ENCODE measurements around the gene HIF1A. TPM values are rescaled to one million over a fixed set of nuclear protein-coding genes. Genes with fewer than 3 reads are reported as not detected.
A peak's percentile ranks its signal among the peaks of the same experiment; 100 is the strongest.

Gene HIF1A
- total RNA-seq (100 to 1,000 TPM; 145 to 272 TPM), polyA plus RNA-seq (ENCODE audit: insufficient read length in 6 of 6) (100 to 1,000 TPM; 194 to 231 (median 204) TPM)
- long read RNA-seq, donor 1, transcript HIF1A-205 (2 exons, 711 nt) = minor isoform, 5 of 78 reads
- long read RNA-seq, donor 1, transcript HIF1A-202 (15 exons, 3,919 nt) = major isoform, 16 of 78 reads
- long read RNA-seq, donor 1, partial matches to known transcripts = 55 of 78 reads
- long read RNA-seq, donor 1, other reads (novel, unspliced or antisense) = 0 of 78 reads
- long read RNA-seq, donor 2, transcript HIF1A-202 (15 exons, 3,919 nt) = major isoform, 12 of 49 reads
- long read RNA-seq, donor 2, partial matches to known transcripts = 30 of 49 reads
- long read RNA-seq, donor 2, other reads (novel, unspliced or antisense) = 0 of 49 reads
- long read RNA-seq, donor 3, transcript HIF1A-202 (15 exons, 3,919 nt) = major isoform, 11 of 25 reads
- long read RNA-seq, donor 3, partial matches to known transcripts = 5 of 25 reads
- long read RNA-seq, donor 3, other reads (novel, unspliced or antisense) = 0 of 25 reads
- long read RNA-seq, donor 4, partial matches to known transcripts = 31 of 42 reads
- long read RNA-seq, donor 4, other reads (novel, unspliced or antisense) = 11 of 42 reads
- long read RNA-seq, donor 5, transcript HIF1A-202 (15 exons, 3,919 nt) = major isoform, 6 of 40 reads
- long read RNA-seq, donor 5, partial matches to known transcripts = 22 of 40 reads
- long read RNA-seq, donor 5, other reads (novel, unspliced or antisense) = 0 of 40 reads
- long read RNA-seq, donor 6, transcript HIF1A-202 (15 exons, 3,919 nt) = major isoform, 9 of 29 reads
- long read RNA-seq, donor 6, partial matches to known transcripts = 18 of 29 reads
- long read RNA-seq, donor 6, other reads (novel, unspliced or antisense) = 0 of 29 reads
- long read RNA-seq, donor 7, transcript HIF1A-202 (15 exons, 3,919 nt) = major isoform, 10 of 13 reads
- long read RNA-seq, donor 7, partial matches to known transcripts = 0 of 13 reads
- long read RNA-seq, donor 7, other reads (novel, unspliced or antisense) = 0 of 13 reads
- long read RNA-seq, donor 8, transcript HIF1A-202 (15 exons, 3,919 nt) = major isoform, 9 of 43 reads
- long read RNA-seq, donor 8, partial matches to known transcripts = 25 of 43 reads
- long read RNA-seq, donor 8, other reads (novel, unspliced or antisense) = 0 of 43 reads
- long read RNA-seq, donor 9 = 0 reads
- long read RNA-seq, donor 10, partial matches to known transcripts = 13 of 22 reads
- long read RNA-seq, donor 10, other reads (novel, unspliced or antisense) = 9 of 22 reads
- long read RNA-seq, donor 11, transcript HIF1A-202 (15 exons, 3,919 nt) = major isoform, 9 of 23 reads
- long read RNA-seq, donor 11, partial matches to known transcripts = 12 of 23 reads
- long read RNA-seq, donor 11, other reads (novel, unspliced or antisense) = 0 of 23 reads
- long read RNA-seq, donor 12, transcript HIF1A-202 (15 exons, 3,919 nt) = major isoform, 11 of 21 reads
- long read RNA-seq, donor 12, partial matches to known transcripts = 5 of 21 reads
- long read RNA-seq, donor 12, other reads (novel, unspliced or antisense) = 0 of 21 reads

- intact Hi-C loops (cut with DNase I) = loop anchor here in 1 of 2 donors (10.0 kb wide), 2 partner anchors 130 to 220 kb away; no protein-coding TSS in a partner anchor
- no peak for TF ChIP-seq CTCF (IDR thresholded peaks at IDR 0.05)
Observed at GRCh38 chr14:61694830-61695694, at the start of gene HIF1A. HIF1A (plus strand) TSS chr14:61695513; CDS start chr14:61695805, 292 bp downstream.

GRCh38 chr14:61646366-61647116 lies 48.8 kb upstream of the HIF1A start:
- ATAC-seq = no peak
- intact Hi-C loops (cut with DNase I) = no loop called here
- no peaks in the 10 kb centered on the region for H3K27me3 ChIP-seq
- no peak overlapping the region for H3K4me3 ChIP-seq
- H3K4me1 ChIP-seq = peaks cover 0 to 4% of the 10 kb centered on the region in 2 donors
- no peaks in the 10 kb centered on the region for H3K9me3 ChIP-seq
- no peak for TF ChIP-seq CTCF (IDR thresholded peaks at IDR 0.05)
- H3K36me3 ChIP-seq = no peaks in the 10 kb centered on the region
- no peak overlapping the region for H3K27ac ChIP-seq
- DNase-seq = peak in 1 of 4 donors; percentile 24

More at GRCh38 chr14:61694830-61695694, at the start of gene HIF1A:
- DNase-seq (peak; percentile 98 to 100 (median 98)), ATAC-seq (peak; percentile 93)
- no peaks in the 10 kb centered on the region for H3K36me3 ChIP-seq
- H3K27me3 ChIP-seq = no peaks in the 10 kb centered on the region
- H3K4me1 ChIP-seq = peaks cover 0 to 22% of the 10 kb centered on the region in 2 donors
- peak within 1 kb of the TSS; percentile 85 to 86 for H3K4me3 ChIP-seq
- no peaks in the 10 kb centered on the region for H3K9me3 ChIP-seq
- H3K27ac ChIP-seq = peak within 1 kb of the TSS; percentile 99 to 100

GRCh38 chr14:61647704-61648103 lies 47.6 kb upstream of the HIF1A start:
- no peak for TF ChIP-seq CTCF (IDR thresholded peaks at IDR 0.05)
- ATAC-seq (no peak), DNase-seq (no peak)
- H3K27ac ChIP-seq = no peak overlapping the region
- H3K9me3 ChIP-seq = no peaks in the 10 kb centered on the region
- H3K4me3 ChIP-seq = no peak overlapping the region
- intact Hi-C loops (cut with DNase I) = no loop called here
- peaks cover 0 to 4% of the 10 kb centered on the region in 2 donors for H3K4me1 ChIP-seq
- no peaks in the 10 kb centered on the region for H3K27me3 ChIP-seq
- no peaks in the 10 kb centered on the region for H3K36me3 ChIP-seq
